Pericardium fibroblast (primary cell): ENCODE data around the gene VCY. TPM values are rescaled to one million over a fixed set of nuclear protein-coding genes. Genes with fewer than 3 reads are reported as not detected.

ENCODE experiments used
- total RNA-seq: library from RNA; depleted of rRNA; stranded (reverse); fragments of >200 nt; gene quantifications from 2 replicates; pipeline ENCODE4 v1.2.3, GENCODE V29; 2015

Gene VCY
- not detected in 2 replicates for total RNA-seq

DNA sequence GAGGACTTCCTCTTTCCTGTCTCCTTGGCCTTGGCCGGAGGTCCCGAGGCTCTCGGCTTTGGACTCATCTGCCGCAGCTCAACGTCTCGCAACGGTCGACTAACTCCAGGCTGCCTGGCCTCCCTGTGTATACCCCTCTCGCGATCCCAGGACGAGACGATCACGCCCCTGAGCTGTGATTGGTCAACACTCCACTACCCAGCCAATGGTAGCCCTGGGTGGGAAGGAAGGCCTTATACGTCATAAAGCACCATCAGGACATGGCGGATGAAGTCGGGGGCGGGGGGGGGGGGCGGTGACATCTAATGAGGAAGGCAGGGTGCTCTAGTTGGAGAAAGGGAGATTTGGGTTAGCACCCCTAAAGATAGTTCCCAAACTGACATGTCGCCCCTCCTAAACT, at the start of gene VCY:
VCY (minus strand) TSS at position 101 of the 400 bp plus-strand sequence; CDS start at position 68, 33 bp downstream.

Other genes starting within 250 kb of the VCY start
- not detected in 2 replicates for gene VCY1B, start 69.8 kb upstream of the VCY start, total RNA-seq